GM23338 (cell line): ENCODE results near the gene ANKH.

Experiments
- EZH2phosphoT487 ChIP-seq: fragments of 200-600 bp; sonication (generic); IDR thresholded peaks from one replicate; pipeline ENCODE4 v1.8.1; 2018; ENCODE audit warnings: antibody characterized with exemption; ENCODE audit not compliant: unreplicated experiment
- POLR2AphosphoS5 ChIP-seq: IDR thresholded peaks from 2 replicates; pipeline ENCODE4 v1.6.1; 2016; ENCODE audit warnings: antibody characterized with exemption, low read depth
- ZNF114 ChIP-seq: fragments of 250-450 bp; sonication (Bioruptor Pico); IDR thresholded peaks from 2 replicates; pipeline ENCODE4 v1.5.0; 2020; ENCODE audit warnings: mild to moderate bottlenecking, moderate library complexity
- TF ChIP-seq, protein P1 (sequence below), 2 experiments: fragments of 200-600 bp in 1 of 2; sonication (generic) in 1 of 2; conservative IDR thresholded peaks; 2 replicates each; pipeline versions ENCODE4 v1.5.1 to v1.6.1; 2016 to 2017; ENCODE audit warnings: antibody characterized with exemption in 2 of 2, low read depth in 2 of 2, mild to moderate bottlenecking in 2 of 2, moderate library complexity in 1 of 2

DNA sequence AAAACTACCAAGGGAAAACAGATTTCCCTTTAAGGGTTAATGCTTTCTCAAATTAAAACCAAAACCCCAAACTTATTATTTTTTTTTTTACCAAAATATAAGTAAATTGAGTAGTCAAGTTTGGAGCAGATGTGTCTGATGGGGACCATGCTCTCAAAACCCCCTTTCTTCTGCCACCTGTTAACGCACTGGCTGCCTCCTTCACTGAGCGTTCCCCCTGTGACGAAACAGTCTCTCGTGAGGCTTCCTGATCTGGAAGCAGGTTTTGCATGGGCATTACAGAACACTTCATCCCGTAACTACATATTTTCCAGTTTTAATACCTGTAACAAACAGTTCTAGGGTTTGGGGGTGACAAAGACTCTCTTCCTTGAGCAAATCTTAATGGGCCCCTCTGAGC lies 59.4 kb downstream of the ANKH start:
- TF ChIP-seq, protein P1, sequence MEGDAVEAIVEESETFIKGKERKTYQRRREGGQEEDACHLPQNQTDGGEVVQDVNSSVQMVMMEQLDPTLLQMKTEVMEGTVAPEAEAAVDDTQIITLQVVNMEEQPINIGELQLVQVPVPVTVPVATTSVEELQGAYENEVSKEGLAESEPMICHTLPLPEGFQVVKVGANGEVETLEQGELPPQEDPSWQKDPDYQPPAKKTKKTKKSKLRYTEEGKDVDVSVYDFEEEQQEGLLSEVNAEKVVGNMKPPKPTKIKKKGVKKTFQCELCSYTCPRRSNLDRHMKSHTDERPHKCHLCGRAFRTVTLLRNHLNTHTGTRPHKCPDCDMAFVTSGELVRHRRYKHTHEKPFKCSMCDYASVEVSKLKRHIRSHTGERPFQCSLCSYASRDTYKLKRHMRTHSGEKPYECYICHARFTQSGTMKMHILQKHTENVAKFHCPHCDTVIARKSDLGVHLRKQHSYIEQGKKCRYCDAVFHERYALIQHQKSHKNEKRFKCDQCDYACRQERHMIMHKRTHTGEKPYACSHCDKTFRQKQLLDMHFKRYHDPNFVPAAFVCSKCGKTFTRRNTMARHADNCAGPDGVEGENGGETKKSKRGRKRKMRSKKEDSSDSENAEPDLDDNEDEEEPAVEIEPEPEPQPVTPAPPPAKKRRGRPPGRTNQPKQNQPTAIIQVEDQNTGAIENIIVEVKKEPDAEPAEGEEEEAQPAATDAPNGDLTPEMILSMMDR (conservative IDR thresholded peaks at IDR 0.05; ENCODE audit: low read depth in 2 of 2): no peak
- no peak for TF ChIP-seq ZNF114
- no peak for TF ChIP-seq EZH2phosphoT487
- no peak for TF ChIP-seq POLR2AphosphoS5
